KMS-11 (cell line): Measurements from ENCODE around the gene ABCD2.

ENCODE experiments used
- H2AFZ ChIP-seq: fragments of 200-600 bp; sonication (generic); 2 replicates; pipeline ENCODE4 v1.6.1; 2016; ENCODE audit warnings: antibody characterized with exemption, mixed run types, low read depth
- H3K27ac ChIP-seq: fragments of 200-600 bp; sonication (generic); 2 replicates; pipeline ENCODE4 v1.6.1; 2016; ENCODE audit warnings: mild to moderate bottlenecking, mixed run types
- H3K27me3 ChIP-seq: fragments of 200-600 bp; sonication (generic); 2 replicates; pipeline ENCODE4 v1.6.1; 2017; ENCODE audit warnings: mild to moderate bottlenecking, low read depth, mixed run types, moderate library complexity; ENCODE audit not compliant: insufficient read depth
- H3K36me3 ChIP-seq: fragments of 200-600 bp; sonication (generic); 2 replicates; pipeline ENCODE4 v1.6.1; 2017; ENCODE audit warnings: mild to moderate bottlenecking, mixed run types; ENCODE audit not compliant: insufficient read depth
- H3K4me1 ChIP-seq: fragments of 200-600 bp; sonication (generic); 2 replicates; pipeline ENCODE4 v1.6.1; 2016; ENCODE audit warnings: mild to moderate bottlenecking, low read depth, mixed run types; ENCODE audit not compliant: poor library complexity, severe bottlenecking
- H3K4me2 ChIP-seq: fragments of 200-600 bp; sonication (generic); 2 replicates; pipeline ENCODE4 v1.7.0; 2016; ENCODE audit warnings: mild to moderate bottlenecking, mixed run types
- H3K4me3 ChIP-seq: fragments of 200-600 bp; sonication (generic); IDR thresholded peaks from 2 replicates; pipeline ENCODE4 v1.6.1; 2017; ENCODE audit warnings: low read depth, low read length, mixed read lengths; ENCODE audit not compliant: insufficient read depth
- H3K79me2 ChIP-seq: fragments of 200-600 bp; sonication (generic); 2 replicates; pipeline ENCODE4 v1.6.1; 2016; ENCODE audit warnings: low read depth, mixed run types; ENCODE audit not compliant: insufficient read depth
- H3K9ac ChIP-seq: fragments of 200-600 bp; sonication (generic); 2 replicates; pipeline ENCODE4 v1.6.1; 2016; ENCODE audit warnings: mild to moderate bottlenecking, mixed run types
- H4K20me1 ChIP-seq: fragments of 200-600 bp; sonication (generic); 2 replicates; pipeline ENCODE4 v1.6.1; 2016; ENCODE audit warnings: mild to moderate bottlenecking, mixed run types; ENCODE audit not compliant: insufficient read depth
- CTCF ChIP-seq: fragments of 200-600 bp; sonication (generic); conservative IDR thresholded peaks from 2 replicates; pipeline ENCODE4 v1.6.1; 2017; ENCODE audit warnings: low read depth, mild to moderate bottlenecking, antibody characterized with exemption, low read length, moderate library complexity, mixed read lengths

The ABCD2 gene

GRCh38 chr12:39643052-39643451, 23.4 kb upstream of the ABCD2 start:
- Histone ChIP-seq H3K27me3 (no peaks in the 10 kb centered on the region), H4K20me1 (no peaks in the 10 kb centered on the region), H3K4me1 (no peaks in the 10 kb centered on the region), H3K4me2 (no peak overlapping the region), H3K27ac (no peak overlapping the region), H3K4me3 (no peak overlapping the region), H2AFZ (no peak overlapping the region), H3K36me3 (no peaks in the 10 kb centered on the region), H3K79me2 (no peaks in the 10 kb centered on the region), H3K9ac (no peak overlapping the region)
- no peak for TF ChIP-seq CTCF

- TF ChIP-seq CTCF: no peak
- H4K20me1 ChIP-seq: no peaks in the 10 kb centered on the region
- no peak overlapping the region for H3K27ac ChIP-seq
- H3K36me3 ChIP-seq: no peaks in the 10 kb centered on the region
- no peaks in the 10 kb centered on the region for H3K4me1 ChIP-seq
- H3K4me3 ChIP-seq: no peak overlapping the region
- no peaks in the 10 kb centered on the region for H3K79me2 ChIP-seq
- no peak overlapping the region for H3K9ac ChIP-seq
- H2AFZ ChIP-seq: no peak overlapping the region
- H3K27me3 ChIP-seq: no peaks in the 10 kb centered on the region
- no peak overlapping the region for H3K4me2 ChIP-seq
Observed at GRCh38 chr12:39638840-39639239, 19.2 kb upstream of the ABCD2 start.

DNA sequence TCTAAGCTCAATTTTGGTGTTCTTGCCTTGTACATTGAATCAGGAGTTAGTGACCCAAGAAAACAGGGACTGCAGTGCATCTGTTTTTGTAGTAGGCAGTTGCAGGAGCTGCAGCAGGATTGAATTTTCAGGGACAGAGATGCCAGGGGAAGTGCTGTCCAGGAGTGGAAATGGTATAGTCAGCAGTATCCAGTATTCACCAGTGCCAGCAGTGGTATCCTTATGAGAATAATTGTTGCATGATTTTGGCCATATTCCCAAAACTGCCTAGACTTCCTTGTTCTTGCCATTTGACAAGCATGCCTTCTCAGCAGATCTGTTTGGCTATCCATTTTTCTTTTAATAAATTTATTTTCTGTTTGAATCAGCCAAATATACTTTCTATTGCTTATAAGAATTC, 18.6 kb upstream of the ABCD2 start:
- H3K4me3 ChIP-seq: no peak overlapping the region
- H4K20me1 ChIP-seq: no peaks in the 10 kb centered on the region
- no peak overlapping the region for H3K4me2 ChIP-seq
- TF ChIP-seq CTCF: no peak
- H3K27me3 ChIP-seq: no peaks in the 10 kb centered on the region
- H3K27ac ChIP-seq: no peak overlapping the region
- no peaks in the 10 kb centered on the region for H3K79me2 ChIP-seq
- H2AFZ ChIP-seq: no peak overlapping the region
- no peak overlapping the region for H3K9ac ChIP-seq
- no peaks in the 10 kb centered on the region for H3K36me3 ChIP-seq
- H3K4me1 ChIP-seq: no peaks in the 10 kb centered on the region

DNA sequence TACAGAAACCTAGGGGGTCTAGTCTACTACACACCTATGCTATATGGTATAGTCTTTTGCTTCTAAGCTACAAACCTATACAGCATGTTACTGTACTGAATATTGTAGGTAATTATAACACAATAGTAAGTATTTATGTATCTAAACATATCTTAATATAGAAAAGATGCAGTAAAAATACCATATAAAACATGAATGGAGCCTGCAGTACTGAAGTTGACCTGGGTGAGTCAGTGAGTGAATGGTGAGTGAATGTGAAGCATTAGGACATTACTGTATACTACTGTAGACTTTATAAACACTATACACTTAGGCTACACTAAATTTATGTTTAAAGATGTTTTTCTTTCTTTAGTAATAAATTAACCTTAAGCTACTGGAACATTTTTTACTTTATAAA, 13.1 kb upstream of the ABCD2 start:
- H3K4me3 ChIP-seq: no peak overlapping the region
- H3K27me3 ChIP-seq: no peaks in the 10 kb centered on the region
- H3K9ac ChIP-seq: no peak overlapping the region
- H3K4me2 ChIP-seq: no peak overlapping the region
- TF ChIP-seq CTCF: no peak
- H3K79me2 ChIP-seq: no peaks in the 10 kb centered on the region
- no peak overlapping the region for H2AFZ ChIP-seq
- no peaks in the 10 kb centered on the region for H4K20me1 ChIP-seq
- no peaks in the 10 kb centered on the region for H3K36me3 ChIP-seq
- H3K4me1 ChIP-seq: peaks cover 4% of the 10 kb centered on the region
- H3K27ac ChIP-seq: no peak overlapping the region

DNA sequence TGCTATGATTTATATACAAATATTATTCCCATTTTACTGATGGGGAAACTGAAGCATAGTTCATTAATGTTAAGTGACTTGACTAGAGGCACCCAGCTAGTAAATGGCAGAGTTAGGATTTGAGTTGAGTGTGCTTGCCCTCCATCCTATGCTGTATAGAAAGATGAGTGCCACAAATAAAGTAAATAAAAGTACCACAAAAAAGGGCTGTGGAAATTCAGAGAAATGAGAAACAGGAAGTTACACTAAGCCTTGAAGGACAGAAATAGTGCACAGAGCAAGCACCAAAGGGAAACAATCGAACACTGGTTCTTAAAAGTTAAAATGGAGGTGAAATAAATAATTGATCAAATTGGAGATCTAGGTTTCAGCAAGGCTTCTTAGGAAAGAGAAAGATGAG, 9.2 kb upstream of the ABCD2 start:
- H3K27me3 ChIP-seq: no peaks in the 10 kb centered on the region
- no peaks in the 10 kb centered on the region for H4K20me1 ChIP-seq
- TF ChIP-seq CTCF: no peak
- no peaks in the 10 kb centered on the region for H3K36me3 ChIP-seq
- peaks cover 12% of the 10 kb centered on the region for H3K4me1 ChIP-seq
- H3K4me3 ChIP-seq: no peak overlapping the region
- H2AFZ ChIP-seq: no peak overlapping the region
- H3K9ac ChIP-seq: no peak overlapping the region
- H3K27ac ChIP-seq: no peak overlapping the region
- H3K4me2 ChIP-seq: no peak overlapping the region
- H3K79me2 ChIP-seq: no peaks in the 10 kb centered on the region
